HCT116 (cell line): ENCODE results near the gene PER2. TPM values are rescaled to one million over a fixed set of nuclear protein-coding genes. Genes with fewer than 3 reads are reported as not detected.

Experiments
- ATAC-seq: fragments of 200-7000 bp; cut with Tn5 transposase; 2 replicates; pipeline ENCODE4 v1.9.1; 2020; ENCODE audit warnings: mild to moderate bottlenecking, moderate library complexity
- Bru-seq: library from RNA; stranded (reverse); fragments of 400-500 nt; gene quantifications from one replicate; lab custom pipeline; 2021; lab: Mats Ljungman, UMichigan
- BruChase-seq, 2 experiments: library from RNA; stranded (reverse); fragments of 400-500 nt; gene quantifications; one replicate each; lab custom pipeline; 2021; lab: Mats Ljungman, UMichigan
- BruUV-seq: library from RNA; stranded (reverse); fragments of 400-500 nt; replicated peaks from 2 replicates; lab custom pipeline; 2021; lab: Mats Ljungman, UMichigan
- CTCF ChIA-PET: fragments of 300-600 bp; sonication (Branson Sonifier 250); formaldehyde crosslinking; loops from one replicate; lab custom pipeline; 2021; ENCODE audit warnings: antibody characterized with exemption; lab: Charles Lee
- POLR2A ChIA-PET: fragments of 300-600, 350-600 bp; sonication (Branson Sonifier 250); formaldehyde crosslinking; loops from one replicate; lab custom pipeline; 2021; ENCODE audit warnings: antibody characterized with exemption; lab: Charles Lee
- RAD21 ChIA-PET, 2 experiments: fragments of 300-600 bp; sonication (Branson Sonifier 250); formaldehyde crosslinking; loops; one replicate each; lab custom pipeline; 2023; ENCODE audit warnings: low total read pairs in 2 of 2; ENCODE audit not compliant: uncharacterized antibody in 2 of 2, unreplicated experiment in 2 of 2, low non-redundant PET in 1 of 2; lab: Charles Lee
- DNase-seq: peaks from one replicate; pipeline ENCODE4 v3.0.0-alpha.2; 2010; ENCODE audit warnings: low read depth, low spot score
- H2AFZ ChIP-seq: fragments of 200-600 bp; shearing (Covaris generic), sonication (generic); 2 replicates; pipeline ENCODE4 v1.6.1; 2017; ENCODE audit warnings: low read depth, mixed run types, mixed read lengths, antibody characterized with exemption, low read length; ENCODE audit not compliant: poor library complexity, severe bottlenecking
- H3K27ac ChIP-seq: 2 replicates; pipeline ENCODE4 v1.5.1; 2012; ENCODE audit warnings: low read depth, low read length
- H3K27me3 ChIP-seq: fragments of 200-600 bp; sonication (generic); 2 replicates; pipeline ENCODE4 v1.6.1; 2016; ENCODE audit warnings: mixed run types, low read length, mixed read lengths; ENCODE audit not compliant: insufficient read depth
- H3K36me3 ChIP-seq, 2 experiments: fragments of 200-500 bp in 1 of 2; fragments of 200-600 bp in 1 of 2; sonication (Bioruptor generic) in 1 of 2; sonication (generic) in 1 of 2; 2 replicates each; pipeline versions ENCODE4 v1.5.1 to v1.6.1; 2014 to 2016; ENCODE audit warnings: low read length in 2 of 2, inconsistent platforms in 1 of 2, mixed read lengths in 1 of 2, mixed run types in 1 of 2; ENCODE audit not compliant: insufficient read depth in 2 of 2, control insufficient read depth in 1 of 2
- H3K4me1 ChIP-seq, 2 experiments: fragments of 200-600 bp in 1 of 2; sonication (generic) in 1 of 2; 2 replicates each; pipeline versions ENCODE4 v1.5.1 to v1.6.1; 2012 to 2017; ENCODE audit warnings: low read length in 2 of 2, inconsistent platforms in 1 of 2, mild to moderate bottlenecking in 1 of 2, mixed read lengths in 1 of 2, mixed run types in 1 of 2, moderate library complexity in 1 of 2; ENCODE audit not compliant: insufficient read depth in 2 of 2, control insufficient read depth in 1 of 2
- H3K4me2 ChIP-seq: fragments of 200-600 bp; sonication (generic); 2 replicates; pipeline ENCODE4 v1.6.1; 2017; ENCODE audit warnings: mixed run types, low read length, mixed read lengths
- H3K4me3 ChIP-seq, 2 experiments: fragments of 200-600 bp in 1 of 2; sonication (generic) in 1 of 2; replicated peaks in 1 of 2; 2 replicates each; pipeline ENCODE4 v1.5.1; 2011 to 2016; ENCODE audit warnings: low read length in 2 of 2, control low read depth in 1 of 2, low read depth in 1 of 2, mild to moderate bottlenecking in 1 of 2, mixed read lengths in 1 of 2, mixed run types in 1 of 2
- H3K79me2 ChIP-seq: fragments of 200-600 bp; sonication (generic); 2 replicates; pipeline ENCODE4 v1.6.1; 2017; ENCODE audit warnings: mild to moderate bottlenecking, mixed run types, low read length, moderate library complexity, mixed read lengths; ENCODE audit not compliant: insufficient read depth
- H3K9ac ChIP-seq: fragments of 200-600 bp; sonication (generic); 2 replicates; pipeline ENCODE4 v1.6.1; 2016; ENCODE audit warnings: low read length, mixed read lengths
- H3K9me2 ChIP-seq: fragments of 200-600 bp; sonication (generic), shearing (Covaris generic); 2 replicates; pipeline ENCODE4 v1.6.1; 2017; ENCODE audit warnings: mixed run types, mild to moderate bottlenecking, moderate library complexity; ENCODE audit not compliant: insufficient read depth
- H3K9me3 ChIP-seq, 2 experiments: fragments of 200-500 bp in 1 of 2; fragments of 200-600 bp in 1 of 2; sonication (Bioruptor generic) in 1 of 2; sonication (generic) in 1 of 2; 2 replicates each; pipeline ENCODE4 v1.6.1; 2014 to 2017; ENCODE audit warnings: low read length in 2 of 2, mixed read lengths in 2 of 2, inconsistent platforms in 1 of 2, low read depth in 1 of 2, mild to moderate bottlenecking in 1 of 2, mixed run types in 1 of 2, moderate library complexity in 1 of 2; ENCODE audit not compliant: control insufficient read depth in 1 of 2, insufficient read depth in 1 of 2
- H4K20me1 ChIP-seq: fragments of 200-600 bp; sonication (generic), shearing (Covaris generic); 2 replicates; pipeline ENCODE4 v1.6.1; 2017; ENCODE audit warnings: mixed run types, mild to moderate bottlenecking, moderate library complexity; ENCODE audit not compliant: insufficient read depth
- ELF1 ChIP-seq: IDR thresholded peaks from 2 replicates; pipeline ENCODE4 v1.6.1; 2012; ENCODE audit warnings: low read depth, borderline replicate concordance
- TCF7L2 ChIP-seq: IDR thresholded peaks from 2 replicates; pipeline ENCODE4 v1.7.0; 2011; ENCODE audit warnings: borderline replicate concordance, inconsistent platforms; ENCODE audit not compliant: insufficient read depth, insufficient read length; ENCODE audit errors: extremely low read depth
- ZNF274 ChIP-seq: fragments of 200-500 bp; sonication (Bioruptor generic); IDR thresholded peaks from 2 replicates; pipeline ENCODE4 v1.6.1; 2014; ENCODE audit warnings: mild to moderate bottlenecking, low read depth, low read length, inconsistent platforms
- intact Hi-C: fragments of 100-400 bp; cut with micrococcal nuclease; formaldehyde crosslinking; loops from 2 replicates; pipeline ENCODE4 v1.10.0; 2022
- long read RNA-seq: library from polyadenylated mRNA; unstranded; transcript quantifications from one replicate; pipeline ENCODE4 v2.0.0, GENCODE V29; 2021; ENCODE audit not compliant: unreplicated experiment
- polyA plus RNA-seq: library from polyadenylated mRNA; unstranded; fragments of >200 nt; gene quantifications from 2 replicates; pipeline ENCODE4 v1.2.1, GENCODE V29; 2012; ENCODE audit warnings: missing spikeins
- total RNA-seq: library from RNA; stranded (reverse); gene quantifications from one replicate; pipeline ENCODE4 v1.2.1, GENCODE V29; 2021; ENCODE audit not compliant: unreplicated experiment
- TF ChIP-seq, protein P1 (sequence below), 3 experiments: fragments of 200-600 bp in 1 of 3; sonication (generic) in 1 of 3; IDR thresholded peaks in 2 of 3; conservative IDR thresholded peaks in 1 of 3; 2 replicates each; pipeline ENCODE4 v1.5.1; 2012 to 2017; ENCODE audit warnings: low read depth in 2 of 3, low read length in 2 of 3, antibody characterized with exemption in 1 of 3, borderline replicate concordance in 1 of 3, control low read depth in 1 of 3, mild to moderate bottlenecking in 1 of 3, mixed read lengths in 1 of 3, mixed run types in 1 of 3, moderate library complexity in 1 of 3; ENCODE audit not compliant: insufficient read depth in 1 of 3
- TF ChIP-seq, protein P2 (sequence below): IDR thresholded peaks from 2 replicates; pipeline ENCODE4 v1.6.1; 2012

The PER2 gene
- total RNA-seq (18.7 TPM), Bru-seq, nascent RNA (percentile 76 among the genes with signal in this experiment), BruChase-seq, experiment 1, labeled RNA remaining after a 6-hour chase (percentile 80 among the genes with signal in this experiment), BruChase-seq, experiment 2, labeled RNA remaining after a 2-hour chase (percentile 79 among the genes with signal in this experiment)
- 10.4 and 11.7 TPM in 2 replicates for polyA plus RNA-seq
- long read RNA-seq, partial matches to known transcripts: 29 of 35 reads
- long read RNA-seq, other reads (novel, unspliced or antisense): 6 of 35 reads

DNA sequence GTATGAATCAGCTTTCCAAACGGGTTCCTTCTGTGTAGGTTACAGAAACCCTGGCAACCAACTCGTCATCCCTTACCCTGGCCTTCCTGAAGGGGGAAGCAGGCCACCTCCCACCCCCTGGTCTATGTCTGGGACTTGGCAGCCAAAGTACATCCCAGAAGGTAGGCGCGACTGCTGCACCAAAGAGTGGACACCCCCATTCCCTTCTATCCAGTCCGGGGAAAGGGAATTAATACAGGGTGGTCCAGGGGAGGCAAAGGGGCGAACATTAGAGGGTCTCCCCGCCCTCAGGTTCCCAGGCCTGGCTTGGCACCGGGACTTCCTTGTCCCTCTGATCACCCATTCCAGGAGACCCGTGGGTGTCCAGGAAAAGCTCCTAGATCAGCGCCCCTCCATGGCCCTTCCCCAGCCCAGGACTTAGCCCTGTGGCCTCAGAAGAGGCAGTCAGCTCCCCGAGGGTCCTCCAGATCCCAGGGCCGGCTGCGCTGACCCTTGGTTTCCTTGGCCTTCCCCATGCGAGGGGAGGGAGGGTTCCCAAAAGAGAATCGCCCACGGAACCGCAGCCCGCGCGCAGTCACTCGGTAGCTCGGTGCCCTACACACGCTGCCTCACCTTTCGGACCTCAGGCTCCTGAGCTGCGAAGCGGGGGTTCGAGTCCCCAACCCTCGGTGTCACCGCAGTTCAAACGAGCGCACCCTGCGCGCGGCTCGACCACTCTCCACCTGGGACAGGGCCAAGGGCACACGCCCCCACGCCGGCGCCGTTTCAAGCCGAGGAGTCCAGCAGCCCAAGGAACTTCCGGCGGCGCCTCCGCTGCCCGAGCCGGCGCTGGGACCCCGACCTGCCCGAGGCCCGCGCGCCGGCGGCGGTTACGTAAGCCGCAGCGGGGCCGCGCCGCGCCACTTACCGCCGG is at the start of gene PER2:
TSS of gene PER2 (minus strand) at position 874 of the 913 bp plus-strand sequence. CDS start 10,674 bp downstream, outside the sequence.
- RAD21 ChIA-PET: no interaction called here
- H3K4me3 ChIP-seq: peak within 1 kb of the TSS; percentile 73 to 84
- H3K36me3 ChIP-seq: no peaks in the 10 kb centered on the region
- H3K9me3 ChIP-seq: no peaks in the 10 kb centered on the region
- peak; percentile 43 for DNase-seq
- H2AFZ ChIP-seq: no peak within 1 kb of the TSS
- BruUV-seq: no TSS peak
- intact Hi-C loops: no loop called here
- no peaks in the 10 kb centered on the region for H4K20me1 ChIP-seq
- H3K27ac ChIP-seq: peak within 1 kb of the TSS; percentile 78
- TF ChIP-seq, protein P1, sequence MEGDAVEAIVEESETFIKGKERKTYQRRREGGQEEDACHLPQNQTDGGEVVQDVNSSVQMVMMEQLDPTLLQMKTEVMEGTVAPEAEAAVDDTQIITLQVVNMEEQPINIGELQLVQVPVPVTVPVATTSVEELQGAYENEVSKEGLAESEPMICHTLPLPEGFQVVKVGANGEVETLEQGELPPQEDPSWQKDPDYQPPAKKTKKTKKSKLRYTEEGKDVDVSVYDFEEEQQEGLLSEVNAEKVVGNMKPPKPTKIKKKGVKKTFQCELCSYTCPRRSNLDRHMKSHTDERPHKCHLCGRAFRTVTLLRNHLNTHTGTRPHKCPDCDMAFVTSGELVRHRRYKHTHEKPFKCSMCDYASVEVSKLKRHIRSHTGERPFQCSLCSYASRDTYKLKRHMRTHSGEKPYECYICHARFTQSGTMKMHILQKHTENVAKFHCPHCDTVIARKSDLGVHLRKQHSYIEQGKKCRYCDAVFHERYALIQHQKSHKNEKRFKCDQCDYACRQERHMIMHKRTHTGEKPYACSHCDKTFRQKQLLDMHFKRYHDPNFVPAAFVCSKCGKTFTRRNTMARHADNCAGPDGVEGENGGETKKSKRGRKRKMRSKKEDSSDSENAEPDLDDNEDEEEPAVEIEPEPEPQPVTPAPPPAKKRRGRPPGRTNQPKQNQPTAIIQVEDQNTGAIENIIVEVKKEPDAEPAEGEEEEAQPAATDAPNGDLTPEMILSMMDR (IDR thresholded peaks at IDR 0.05 in 2 of 3, conservative IDR thresholded peaks at IDR 0.05 in 1 of 3; ENCODE audit: borderline replicate concordance in 1 of 3, insufficient read depth in 1 of 3, low read depth in 2 of 3, low read length in 2 of 3): peak in 2 of 3 experiments; percentile 11 to 14; a peak in 2 of 6 replicates
- TF ChIP-seq TCF7L2: peak; percentile 38
- no peak for TF ChIP-seq ZNF274
- TF ChIP-seq ELF1: no peak
- TF ChIP-seq, protein P2, sequence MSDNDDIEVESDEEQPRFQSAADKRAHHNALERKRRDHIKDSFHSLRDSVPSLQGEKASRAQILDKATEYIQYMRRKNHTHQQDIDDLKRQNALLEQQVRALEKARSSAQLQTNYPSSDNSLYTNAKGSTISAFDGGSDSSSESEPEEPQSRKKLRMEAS: no peak
- TF ChIP-seq, all 23 proteins: peak for 2
- ATAC-seq: peak; percentile 49
- H3K79me2 ChIP-seq: peaks cover 32% of the 10 kb centered on the region
- peak within 1 kb of the TSS; percentile 96 for H3K4me2 ChIP-seq
- ChIA-PET POLR2A (no interaction called here), CTCF (no interaction called here)
- H3K9ac ChIP-seq: peak within 1 kb of the TSS; percentile 83
- H3K4me1 ChIP-seq: peaks cover 21 to 41% of the 10 kb centered on the region in 2 experiments
- H3K9me2 ChIP-seq: no peaks in the 10 kb centered on the region
- H3K27me3 ChIP-seq: no peaks in the 10 kb centered on the region
